Measurements from ENCODE around the gene TRAF2.

TRAF2 gene

DNA sequence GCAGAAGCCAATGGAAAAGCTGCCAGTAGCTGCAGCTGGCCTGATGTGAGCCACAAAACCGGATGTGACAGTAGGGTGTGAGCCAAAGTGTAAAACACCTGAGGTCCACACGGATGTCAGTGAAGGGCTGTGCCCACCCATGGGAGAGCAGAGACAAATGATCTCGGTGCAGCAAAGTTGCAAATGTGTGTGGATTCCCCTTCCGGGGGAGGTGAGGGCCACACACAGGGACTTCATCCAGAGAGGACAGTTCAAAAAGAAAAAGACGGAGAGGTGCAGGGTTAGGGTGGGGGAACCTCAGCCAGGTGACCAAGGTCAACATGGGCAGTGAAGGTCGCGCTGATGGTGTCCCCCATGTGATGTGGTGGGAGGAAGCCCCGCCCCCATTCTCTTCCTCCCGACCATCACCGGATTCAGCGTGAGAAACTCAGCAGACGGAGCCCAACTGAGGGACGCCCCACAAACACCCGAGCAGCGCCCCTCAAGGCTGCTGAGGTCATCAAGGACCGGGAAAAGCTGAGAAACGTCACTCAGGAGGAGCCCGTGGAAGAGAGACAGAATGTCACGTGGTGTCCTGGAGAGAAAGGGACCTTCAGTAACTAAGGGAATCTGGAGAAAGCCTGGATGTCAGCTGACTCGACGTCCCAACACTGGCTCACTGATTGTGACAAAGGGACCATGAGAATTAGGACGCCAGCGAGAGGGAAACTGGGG is 79.6 kb downstream of the TRAF2 start:
- FAIRE-seq = no peak

DNA sequence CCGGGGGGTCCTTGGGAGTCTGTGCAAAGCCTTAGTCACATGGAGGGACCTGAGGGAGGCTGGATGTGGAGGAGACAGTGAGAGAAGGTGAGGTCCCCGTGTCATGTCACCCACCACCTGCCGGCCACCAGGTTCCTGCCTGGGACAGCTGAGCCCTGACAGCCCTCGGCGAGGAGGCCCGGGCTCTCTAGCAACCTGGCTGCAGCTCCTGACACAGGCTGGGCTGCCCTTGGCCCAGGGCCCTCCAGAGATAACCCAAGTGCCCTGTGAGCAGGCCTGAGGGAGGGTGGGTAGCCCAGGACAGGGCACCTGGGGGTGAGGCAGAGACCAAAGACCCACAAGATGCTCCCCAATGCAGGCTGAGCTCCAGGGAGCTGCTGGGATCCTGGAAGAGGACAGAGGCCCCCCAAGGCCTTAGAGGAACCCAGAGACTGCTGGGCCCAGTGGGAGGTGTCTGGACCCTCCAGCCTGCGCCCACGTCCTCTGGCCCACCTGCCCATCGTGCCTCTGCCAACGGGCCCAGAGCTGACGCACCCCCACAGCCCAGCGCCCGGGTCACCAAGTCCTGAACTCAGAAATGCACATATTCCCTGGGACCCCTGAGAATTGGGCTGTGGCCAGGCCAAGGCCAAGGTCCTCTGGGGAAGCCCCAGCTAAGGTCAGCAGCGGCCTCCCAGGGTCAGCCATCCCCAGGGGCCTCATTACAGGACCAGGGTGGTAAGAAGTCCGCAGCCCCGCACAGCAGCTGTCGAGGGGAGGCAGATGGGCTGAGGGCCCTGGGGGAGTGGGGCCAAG is 82.2 kb downstream of the TRAF2 start:
- no peak for FAIRE-seq

DNA sequence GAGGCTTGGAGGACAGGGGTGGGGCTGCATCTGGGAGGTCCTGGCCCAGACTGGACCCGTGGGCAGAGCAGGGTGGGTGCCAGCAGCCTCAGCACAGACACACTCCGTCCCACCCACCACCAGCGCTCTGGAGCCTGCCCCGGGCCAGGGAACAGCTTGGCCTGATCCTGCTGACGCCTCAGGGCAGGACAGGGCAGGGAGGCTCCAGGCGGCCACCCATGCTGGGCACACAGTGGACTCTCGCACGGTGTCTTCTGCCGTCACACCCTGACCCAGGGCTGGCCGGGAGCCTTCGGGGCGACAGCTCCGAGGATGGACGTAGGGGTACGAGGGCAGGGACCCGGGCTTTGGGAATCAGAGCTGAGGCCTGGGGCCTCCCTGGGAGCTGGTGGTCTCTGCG is 82.8 kb downstream of the TRAF2 start:
- FAIRE-seq = no peak

DNA sequence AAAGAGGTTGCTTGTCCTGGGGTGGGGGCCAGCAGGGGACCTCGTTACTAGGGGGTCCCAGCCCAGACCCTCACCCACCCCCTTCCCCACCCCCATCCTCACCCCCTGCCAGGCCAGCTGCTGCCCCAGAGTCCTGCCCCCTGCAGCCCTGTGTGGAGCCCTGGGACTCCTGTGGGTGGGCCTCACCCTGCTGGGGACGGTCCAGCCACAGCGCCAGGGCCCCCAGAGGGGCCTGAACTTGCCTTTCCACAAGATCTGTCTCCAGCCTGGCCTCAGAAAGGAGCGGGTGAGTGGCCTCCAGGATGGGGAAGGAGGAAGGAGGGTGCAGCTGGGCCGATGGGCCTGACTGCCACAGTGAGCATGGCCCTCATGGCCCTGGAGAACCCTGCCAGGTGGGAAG is 83.5 kb downstream of the TRAF2 start:
- no peak for FAIRE-seq

DNA sequence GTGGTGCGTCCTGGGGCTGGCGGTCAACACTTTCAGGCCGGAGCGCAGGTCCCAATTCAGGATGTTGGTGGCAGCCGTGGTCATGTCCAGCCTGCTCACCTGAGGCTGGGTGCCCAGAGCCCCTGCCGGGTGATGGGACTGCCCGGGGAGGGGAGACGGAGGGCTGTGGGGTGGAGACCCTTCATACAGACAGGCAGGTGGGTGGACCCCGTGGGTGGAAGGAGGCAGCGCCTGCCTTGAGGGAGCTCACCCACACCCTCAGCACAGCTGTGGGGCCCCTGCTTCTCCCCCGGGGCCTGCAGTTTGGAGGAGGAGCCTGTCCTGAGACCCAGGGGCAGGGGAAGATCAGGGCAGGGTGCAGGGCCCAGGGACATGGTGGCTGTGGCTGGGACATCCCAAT is 84.0 kb downstream of the TRAF2 start:
- FAIRE-seq = no peak

DNA sequence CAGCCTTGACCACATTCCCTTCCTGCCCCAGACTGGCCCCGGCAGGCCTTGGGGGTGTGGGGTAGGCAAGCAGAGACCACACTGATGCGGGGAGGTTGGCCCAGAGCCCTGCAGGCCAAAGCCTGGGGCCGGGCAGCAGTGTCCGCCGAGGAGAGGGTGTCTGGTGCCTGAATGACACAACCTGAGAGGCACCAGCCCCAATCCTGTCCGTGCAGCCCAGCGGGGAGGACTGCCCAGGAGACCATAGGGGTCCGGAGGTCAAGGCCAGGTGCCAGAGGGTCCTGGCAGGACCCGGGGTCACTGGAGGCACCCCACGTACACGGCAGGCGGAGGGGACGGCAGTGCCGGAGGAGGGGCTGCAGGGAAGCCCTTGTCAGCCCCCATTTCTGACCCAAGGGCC is 85.4 kb downstream of the TRAF2 start:
- no peak for FAIRE-seq

DNA sequence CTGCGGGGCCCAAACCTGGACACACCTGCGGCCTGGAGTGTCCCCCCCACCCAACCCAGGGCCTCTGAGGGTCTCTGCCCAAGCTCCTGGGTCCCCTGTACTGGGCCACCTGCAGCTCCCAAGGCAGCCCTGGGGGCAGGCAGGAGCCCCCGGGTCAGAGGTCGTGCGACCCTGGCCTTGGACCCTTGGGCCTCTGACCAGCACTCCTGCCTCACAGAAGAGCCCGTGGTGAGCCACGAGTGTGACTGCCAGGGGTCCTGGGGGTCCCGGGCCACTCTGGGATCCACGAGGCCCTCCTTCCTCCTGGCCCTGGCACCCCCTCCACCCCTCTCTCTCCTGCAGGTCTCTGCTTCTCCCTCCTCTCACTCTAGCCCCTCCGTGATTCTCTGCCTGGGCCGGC is 86.0 kb downstream of the TRAF2 start:
- FAIRE-seq = no peak

DNA sequence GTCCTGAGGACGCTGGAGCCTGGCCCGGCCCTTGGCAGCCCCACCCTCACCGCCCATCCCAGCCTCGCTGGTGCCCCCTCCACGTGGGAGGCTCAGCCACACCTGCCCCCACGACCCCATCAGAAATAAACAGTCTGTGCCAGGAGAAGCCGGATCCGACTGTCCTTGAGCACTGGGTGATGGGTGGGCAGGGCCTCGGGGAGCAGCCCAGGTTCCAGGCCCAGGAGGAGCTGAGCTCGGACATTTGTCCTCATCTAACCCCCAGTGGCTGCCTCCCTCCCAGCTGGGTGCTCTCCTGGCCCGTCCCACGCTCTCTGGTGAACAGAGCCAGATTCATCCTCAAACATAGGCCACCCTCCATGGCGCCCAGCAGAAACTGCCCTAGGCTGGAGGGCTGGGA is 86.4 kb downstream of the TRAF2 start:
- no peak for FAIRE-seq

DNA sequence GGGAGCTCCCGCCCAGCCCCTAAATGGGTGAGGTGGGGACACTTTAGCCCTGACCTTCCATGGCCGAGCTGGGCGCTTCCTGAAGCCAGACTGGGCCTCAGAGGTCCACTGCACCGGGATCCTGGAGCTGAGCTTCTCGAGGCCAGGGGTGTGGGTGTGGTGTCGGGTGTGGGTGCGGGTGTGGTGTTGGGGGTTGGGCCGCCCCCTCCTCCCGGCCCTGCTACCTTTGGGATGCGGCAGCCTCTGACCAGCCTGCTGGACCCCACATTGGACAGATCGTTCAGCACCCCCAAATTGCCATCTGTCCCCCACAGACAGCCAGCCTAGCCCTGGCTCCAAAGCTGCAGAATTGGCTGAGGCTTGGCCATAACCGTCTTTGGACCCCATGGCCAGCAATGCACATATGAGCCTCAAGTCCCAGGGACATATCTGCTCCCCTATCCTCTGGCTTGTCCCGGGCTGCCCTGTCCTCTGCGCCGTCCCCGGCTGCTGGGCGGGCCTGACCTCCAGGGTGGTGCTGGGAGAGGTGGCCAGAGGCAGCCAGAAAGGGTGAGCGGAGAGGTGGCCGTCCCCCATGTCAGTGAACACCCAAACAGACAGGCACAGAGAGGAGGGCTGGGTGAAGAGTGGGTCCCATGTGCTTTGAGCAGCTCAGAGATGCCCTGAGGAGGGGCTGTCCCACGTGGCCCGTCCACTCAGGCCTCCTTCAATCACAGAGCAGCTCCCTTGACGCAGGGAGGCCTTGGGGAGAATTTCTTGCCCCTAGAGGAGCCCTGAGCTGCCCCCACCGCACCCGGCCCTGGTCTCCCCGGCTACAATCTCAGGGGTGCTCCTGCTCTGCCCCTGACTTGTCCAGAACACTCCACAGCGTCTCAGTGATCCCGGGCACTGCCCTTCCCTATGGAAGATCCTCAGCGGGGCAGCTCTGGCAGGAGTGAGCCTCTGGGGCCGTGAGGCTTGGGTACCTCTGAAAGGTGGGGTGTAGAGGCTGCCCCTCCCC is 87.6 kb downstream of the TRAF2 start:
- FAIRE-seq = no peak

DNA sequence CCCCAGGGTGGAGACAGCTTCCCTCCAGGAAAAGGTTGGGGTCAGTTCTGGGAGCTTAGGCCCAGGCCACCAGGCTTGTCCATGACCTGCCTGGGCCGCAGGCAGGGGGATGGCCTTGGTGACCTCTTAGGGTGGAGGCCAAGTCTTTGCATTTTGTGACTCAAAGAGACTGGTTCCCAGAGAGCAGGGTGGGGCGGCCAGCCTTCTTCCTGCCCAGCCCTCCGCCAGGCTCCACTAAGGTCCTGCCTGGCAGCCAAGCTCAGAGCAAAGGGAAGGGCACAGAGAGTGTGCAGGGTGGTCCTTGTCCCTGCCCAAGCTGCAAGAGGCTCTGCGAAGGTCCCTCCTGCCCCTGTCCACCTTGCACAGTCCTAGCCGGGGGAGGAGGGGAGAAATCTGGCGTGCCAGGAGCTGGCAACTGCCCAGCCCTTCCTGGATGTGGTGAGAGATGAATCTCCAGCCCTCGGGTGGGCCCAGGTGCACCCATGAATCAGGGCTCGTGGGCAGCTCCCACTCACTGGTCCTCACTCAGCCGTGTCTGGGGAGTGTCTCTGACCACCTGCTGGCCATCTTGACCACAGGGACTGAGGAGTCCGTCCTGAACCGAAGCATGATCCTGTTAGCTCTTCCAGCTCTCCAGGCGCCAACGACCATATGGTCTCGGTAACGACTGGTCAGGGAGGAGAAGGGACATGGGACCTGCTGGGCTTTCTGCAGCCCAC is 88.7 kb downstream of the TRAF2 start:
- FAIRE-seq = no peak

DNA sequence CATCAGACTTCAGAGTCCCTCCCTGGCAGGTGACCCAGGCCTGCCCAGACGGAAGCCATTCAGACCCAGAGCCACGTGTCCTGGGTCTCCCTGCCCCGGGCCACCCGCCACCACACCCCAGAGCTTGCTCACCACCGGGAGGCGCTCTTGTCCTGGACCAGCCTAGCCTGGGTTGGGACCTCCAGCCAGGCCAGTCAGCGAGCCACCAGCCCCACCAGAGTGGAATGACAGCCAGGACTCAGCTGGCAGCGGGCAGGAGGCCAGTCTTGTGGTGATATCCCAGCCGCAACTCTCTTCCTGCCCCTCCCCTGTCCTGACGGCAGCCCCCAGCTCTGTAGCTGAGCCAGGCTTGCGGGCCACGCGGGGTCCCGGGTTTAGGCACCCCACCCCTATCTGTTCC is 89.3 kb downstream of the TRAF2 start:
- FAIRE-seq = no peak
